GM18909 (cell line): ENCODE data around the gene RYR2.
"Not testable (repeated sequence)": the region's sequence is repeated elsewhere in the genome, so short reads cannot be mapped to it uniquely, and the experiment has no call there.

Experiments
- ATAC-seq: cut with Tn5 transposase; IDR thresholded peaks from one replicate; pipeline ENCODE4 v1.9.1; 2021; ENCODE audit warnings: mild to moderate bottlenecking; ENCODE audit not compliant: unreplicated experiment, poor library complexity

Gene RYR2

DNA sequence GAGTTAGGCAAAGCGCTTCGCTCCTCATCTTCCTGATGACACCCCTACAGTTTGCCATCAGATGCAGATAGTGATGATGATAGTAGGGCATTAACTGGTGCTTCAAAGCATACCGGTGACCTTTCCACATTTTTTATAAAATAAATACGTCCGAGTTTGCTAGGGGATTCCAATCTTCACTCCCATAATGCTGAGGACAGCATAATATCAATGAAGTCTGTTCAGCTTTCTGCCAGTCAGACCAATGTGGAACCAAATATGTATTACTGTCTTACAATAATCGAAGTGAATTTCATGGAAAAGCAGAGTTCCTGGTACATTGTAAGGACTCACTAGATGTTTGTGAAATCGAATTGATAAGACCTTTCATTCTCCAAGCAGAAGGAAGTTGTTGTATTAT is 258.7 kb downstream of the RYR2 start:
- ATAC-seq: no peak

DNA sequence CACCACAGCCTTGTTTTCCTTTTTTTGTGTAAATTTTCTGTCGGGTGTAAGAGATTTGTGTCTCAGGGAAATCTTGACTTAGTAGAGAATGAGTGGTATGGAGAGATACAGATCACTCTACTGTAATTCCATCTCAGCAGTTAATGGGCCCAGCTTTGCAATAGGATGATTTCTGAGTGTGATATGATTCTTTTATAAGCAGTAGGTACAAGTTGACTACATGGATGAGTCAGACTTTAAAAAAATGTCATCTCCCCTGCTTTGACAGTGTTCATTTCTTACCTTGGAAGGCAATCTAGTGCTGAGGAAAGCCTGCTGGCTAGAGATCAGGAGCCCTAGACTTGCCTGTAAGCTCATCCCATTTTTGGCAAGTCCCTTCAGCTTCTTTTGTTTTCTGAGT is 261.9 kb downstream of the RYR2 start:
- no peak for ATAC-seq

DNA sequence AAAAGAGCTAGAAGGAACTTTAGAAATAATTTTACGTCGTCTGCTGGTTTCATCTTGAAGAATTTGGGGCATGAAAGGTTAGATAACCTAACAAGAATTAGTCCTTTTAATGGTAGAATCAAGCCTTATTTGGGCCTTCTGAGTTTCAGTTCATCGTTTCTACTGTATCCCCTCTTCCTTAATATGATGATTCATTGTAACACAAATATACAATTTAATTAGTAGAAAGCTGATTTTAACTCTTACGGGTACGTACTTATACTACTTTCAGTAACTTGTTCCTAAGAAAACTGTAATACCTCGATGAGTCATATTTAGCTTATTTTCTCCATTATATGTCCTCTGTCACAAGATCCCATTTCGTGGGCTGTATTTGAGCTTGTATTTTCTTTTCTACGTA is 264.7 kb downstream of the RYR2 start:
- no peak for ATAC-seq

DNA sequence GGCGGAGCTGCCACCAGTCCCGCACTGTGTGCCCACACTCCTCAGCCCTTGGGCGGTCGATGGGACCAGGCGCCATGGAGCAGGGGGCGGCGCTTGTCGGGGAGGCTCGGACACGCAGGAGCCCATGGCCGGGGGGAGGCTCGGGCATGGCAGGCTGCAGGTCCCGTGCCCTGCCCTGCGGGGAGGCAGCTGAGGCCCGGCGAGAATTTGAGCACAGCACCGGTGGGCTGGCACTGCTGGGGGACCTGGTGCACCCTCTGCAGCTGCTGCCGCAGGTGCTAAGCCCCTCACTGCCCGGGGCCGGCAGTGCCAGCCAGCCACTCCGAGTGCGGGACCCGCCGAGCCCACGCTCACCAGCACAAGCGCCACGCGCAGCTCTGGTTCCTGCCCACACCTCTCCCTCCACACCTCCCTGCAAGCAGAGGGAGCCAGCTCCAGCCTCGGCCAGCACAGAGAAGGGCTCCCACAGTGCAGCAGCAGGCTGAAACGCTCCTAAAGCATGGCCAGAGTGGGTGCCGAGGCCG is 267.7 kb downstream of the RYR2 start:
- ATAC-seq: no peak

DNA sequence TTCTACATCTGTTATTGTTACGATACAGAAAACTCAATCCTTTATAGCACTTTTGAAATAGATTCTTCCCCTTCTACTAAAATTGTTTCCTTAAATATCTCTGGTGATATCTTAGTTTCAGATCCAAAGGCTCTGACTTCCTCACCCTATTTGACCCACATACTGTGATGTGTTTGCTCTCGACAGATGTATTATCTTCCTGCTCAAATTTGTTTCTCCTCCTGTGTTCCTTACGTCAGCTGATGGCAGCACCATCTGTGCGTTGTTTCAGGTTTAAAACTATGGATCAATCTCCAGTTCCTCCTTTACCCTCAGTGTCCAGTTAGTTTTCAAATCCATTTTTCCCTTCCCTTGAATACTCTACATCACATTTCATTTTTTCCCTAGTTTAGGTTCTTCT is 274.4 kb downstream of the RYR2 start:
- no peak for ATAC-seq

DNA sequence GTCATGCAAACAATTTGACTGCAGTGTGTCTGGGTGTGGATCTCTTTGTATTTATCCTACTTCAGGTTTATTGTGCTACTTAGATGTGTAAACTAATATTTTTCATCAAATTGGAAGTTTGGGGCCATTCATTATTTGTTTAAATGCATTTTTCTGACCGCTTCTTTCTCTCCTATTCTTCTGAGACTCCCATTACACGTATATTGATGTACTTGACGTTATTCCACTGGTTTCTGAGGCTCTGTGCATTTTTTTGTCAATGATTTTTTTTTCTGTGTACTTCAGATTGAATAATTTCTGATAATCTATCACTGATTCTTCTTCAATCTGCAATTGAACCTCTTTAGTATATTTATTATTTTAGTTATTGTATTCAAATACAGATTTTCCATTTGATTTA is 276.8 kb downstream of the RYR2 start:
- no peak for ATAC-seq

DNA sequence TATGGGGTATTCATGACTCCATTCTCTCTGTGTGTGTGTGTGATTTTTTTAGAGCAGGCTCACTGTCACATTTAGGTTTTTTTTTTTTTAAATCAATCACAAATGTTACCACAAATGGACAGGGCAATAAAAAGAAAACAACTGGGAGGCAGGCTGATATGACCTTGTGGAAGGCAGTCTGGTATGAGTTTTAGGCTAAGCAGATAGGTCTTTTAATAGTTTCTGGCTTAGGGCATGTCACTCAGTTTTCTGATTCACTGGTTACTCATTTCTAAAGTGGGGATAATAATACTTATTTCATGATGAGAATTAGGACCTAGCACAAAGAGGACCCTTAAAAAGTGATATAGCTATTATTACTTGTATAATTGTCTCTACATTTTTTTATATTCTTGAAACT is 278.9 kb downstream of the RYR2 start:
- ATAC-seq: no peak

DNA sequence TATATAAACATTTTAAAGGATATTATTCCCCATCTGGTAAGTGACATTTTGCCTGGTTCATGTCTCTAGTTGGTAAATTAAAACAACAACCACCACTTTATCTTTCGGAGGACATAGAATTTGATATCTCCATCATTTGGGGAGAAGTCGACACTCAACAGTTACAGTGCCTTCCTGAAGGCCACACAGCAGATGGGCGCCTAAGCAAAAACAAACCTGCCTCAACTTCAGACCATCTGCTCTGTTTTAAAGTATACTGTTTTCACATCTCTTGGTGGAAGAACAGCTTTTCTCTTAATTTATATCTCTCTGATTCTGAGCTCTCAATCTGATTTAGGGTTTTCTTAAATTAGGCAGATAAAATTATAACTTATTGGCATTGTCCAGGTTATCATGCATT is 282.2 kb downstream of the RYR2 start:
- no peak for ATAC-seq

DNA sequence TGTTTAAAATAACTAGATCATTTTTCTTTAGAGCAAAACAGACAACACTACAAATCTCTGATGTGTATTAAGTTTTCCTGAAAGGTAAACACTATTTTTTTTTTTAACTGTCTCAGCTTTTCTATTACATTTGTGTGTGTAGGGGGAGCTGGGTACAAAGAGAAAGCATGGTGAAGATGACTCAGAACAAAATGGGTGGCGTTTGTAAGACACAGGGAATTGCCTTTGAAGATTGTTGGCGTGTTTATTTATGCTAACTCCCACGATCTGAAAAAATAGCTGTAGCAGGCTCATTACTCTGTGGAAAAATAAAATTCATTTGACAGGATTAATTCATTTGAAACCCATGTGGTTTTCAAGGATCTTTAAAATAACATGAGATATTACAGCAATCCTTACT is 285.1 kb downstream of the RYR2 start:
- ATAC-seq: no peak

DNA sequence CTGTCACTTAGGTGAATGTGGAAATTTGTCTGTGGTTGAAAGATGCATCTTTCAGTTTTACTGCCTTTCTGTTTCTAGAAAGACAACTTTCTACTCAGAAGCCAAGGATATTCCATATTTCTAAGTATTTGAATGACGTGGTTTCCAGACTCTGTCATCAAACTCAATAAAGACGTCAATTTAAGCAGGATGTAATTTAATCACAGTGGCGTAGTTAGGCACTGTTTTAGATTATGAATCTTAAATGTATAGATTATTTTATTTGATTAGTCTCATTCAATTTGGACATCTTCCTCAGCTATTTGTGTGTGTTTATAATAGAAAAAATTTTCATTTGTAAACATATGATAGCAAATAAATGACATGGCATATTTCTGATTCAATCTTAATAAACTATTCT is 298.9 kb downstream of the RYR2 start:
- no peak for ATAC-seq

DNA sequence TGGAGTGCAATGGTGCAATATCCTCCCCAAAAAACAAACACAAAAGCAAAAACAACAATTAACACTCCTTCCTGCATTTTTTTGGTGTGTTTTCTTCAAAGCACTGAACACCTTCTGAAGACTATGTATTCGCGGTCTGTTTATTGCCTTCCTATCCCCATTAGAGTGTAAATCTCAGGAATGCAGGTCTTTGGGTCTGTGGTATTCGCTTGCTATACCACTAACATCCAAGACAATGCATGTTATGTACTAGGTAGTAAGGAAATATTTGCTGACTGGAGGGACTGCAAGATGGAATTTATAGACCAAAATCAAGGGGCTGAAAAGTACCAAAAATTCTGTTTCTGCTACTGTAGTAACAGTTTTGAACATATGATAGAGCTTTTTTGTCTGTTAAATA is 299.4 kb downstream of the RYR2 start:
- ATAC-seq: no peak

DNA sequence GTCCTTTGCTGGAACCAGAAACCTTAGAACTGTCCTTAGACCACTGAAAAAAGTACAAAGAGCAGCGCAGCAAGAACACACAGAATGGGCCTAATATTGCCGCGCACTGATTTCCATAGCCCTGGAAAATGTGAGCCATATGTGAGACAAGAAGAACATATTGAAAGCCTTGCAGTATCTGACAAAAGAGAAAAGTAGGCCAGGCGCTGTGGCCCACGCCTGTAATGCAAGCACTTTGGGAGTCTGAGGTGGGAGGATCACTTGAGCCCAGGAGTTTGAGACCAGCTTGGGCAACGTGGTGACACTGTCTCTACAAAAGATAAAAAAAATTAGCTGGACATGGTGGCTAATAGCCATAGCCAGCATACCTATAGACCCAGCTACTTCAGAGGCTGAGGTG is 300.7 kb downstream of the RYR2 start:
- no peak for ATAC-seq

DNA sequence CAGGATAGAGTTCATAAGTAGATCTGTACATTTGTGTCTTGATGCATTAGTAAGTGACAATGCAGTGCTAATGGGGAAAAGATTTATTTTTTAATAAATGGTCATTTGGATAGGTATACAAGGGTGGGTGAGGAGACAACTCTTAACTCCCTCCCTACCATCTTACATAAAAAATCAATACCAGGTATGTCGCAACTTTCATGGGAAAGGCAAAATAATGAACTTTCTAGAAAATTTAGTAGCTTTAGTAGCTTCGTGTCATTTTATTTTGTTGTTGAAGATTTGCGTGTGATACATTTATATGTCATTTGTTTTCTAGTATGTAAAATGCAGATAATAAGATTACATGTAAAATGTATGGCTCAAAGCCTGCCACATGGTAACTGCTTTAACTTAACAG is 310.8 kb downstream of the RYR2 start:
- no peak for ATAC-seq

DNA sequence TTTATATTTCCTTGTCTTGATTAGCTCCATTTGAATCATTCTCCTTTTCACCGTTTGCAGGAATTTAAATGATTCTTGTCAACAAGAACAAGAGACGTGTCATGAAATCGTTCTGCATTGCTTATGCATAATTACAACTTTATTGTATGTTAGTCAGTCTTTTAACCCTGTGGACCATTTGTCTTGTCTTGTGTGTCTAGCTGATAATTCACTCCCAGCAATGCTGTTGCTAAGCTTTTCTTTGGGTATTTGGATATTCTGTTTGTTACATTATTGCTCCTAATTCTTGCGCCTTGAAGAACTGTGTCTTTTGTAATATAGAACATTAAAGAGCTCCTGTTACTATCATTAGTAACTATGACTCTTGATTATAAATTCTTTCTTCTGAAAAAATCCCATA is 311.9 kb downstream of the RYR2 start:
- no peak for ATAC-seq

DNA sequence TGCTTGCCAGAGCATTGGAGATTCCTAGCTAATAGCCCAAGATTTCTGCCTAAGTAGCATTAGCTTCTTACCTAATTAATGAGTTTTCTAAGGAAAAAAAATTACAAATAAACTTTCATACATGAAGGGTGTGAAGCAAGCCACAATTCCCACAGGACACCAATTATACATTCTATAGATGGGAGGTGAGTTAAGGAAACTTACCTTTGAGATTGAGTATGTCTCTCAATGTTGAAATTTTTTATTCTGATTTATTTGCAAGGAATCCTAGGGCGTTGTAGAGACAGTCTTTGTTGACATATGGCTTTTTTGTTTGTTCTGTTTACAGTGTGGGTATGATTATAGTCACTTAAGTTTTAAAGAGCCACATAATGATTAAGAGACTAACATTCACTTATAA is 313.0 kb downstream of the RYR2 start:
- ATAC-seq: no peak

DNA sequence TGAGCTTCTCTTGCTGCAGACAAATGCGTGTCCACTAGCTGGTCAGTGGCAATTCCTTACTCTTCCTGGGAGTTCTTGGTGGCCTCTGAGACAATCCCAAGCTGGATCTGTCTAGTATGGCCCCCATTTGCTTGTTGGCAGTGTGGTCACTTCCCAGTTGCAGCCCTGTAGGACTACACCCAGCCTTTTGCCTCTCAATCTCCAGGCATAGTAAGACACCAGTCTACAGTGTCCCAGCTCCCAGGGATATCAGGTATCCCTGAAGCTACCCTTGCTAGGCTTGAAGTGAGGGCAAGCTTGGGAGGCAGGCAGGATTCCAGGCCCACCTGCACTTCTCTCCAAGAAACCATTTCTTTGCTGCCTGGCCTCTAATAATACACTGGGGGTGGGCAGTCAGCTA is 316.6 kb downstream of the RYR2 start:
- no peak for ATAC-seq

DNA sequence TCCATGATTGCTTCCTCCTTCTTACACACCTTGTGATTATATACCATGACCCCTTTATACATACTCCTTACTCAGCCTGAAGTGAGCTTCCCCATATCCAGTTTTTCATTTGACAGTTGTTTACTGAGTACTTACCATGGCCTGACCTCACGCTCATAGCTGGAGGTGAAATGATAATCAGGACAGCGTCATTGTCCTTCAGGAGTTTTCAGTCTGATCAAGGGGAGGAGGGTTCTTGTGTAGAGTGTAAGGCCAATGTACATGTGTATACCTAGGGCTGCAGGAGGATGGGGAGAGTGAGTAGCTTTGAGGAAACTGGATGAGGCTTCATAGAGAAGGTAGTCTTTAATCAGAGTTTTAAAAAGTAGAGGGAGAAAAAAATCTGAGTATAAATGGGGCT is 325.8 kb downstream of the RYR2 start:
- no peak for ATAC-seq

DNA sequence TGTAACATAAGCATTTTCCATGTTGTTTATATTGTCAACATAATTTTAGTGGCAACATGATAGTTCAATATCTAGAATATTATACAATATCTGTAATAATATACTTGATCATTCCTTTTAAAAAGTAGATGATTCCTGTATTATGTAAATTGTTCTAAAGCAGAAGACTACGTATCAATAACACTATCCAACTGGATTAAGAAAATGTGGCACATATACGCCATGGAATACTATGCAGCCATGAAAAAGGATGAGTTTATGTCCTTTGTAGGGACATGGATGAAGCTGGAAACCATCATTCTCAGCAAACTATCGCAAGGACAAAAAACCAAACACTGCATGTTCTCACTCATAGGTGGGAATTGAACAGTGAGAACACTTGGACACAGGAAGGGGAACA is 329.5 kb downstream of the RYR2 start:
- not testable (repeated sequence) for ATAC-seq

DNA sequence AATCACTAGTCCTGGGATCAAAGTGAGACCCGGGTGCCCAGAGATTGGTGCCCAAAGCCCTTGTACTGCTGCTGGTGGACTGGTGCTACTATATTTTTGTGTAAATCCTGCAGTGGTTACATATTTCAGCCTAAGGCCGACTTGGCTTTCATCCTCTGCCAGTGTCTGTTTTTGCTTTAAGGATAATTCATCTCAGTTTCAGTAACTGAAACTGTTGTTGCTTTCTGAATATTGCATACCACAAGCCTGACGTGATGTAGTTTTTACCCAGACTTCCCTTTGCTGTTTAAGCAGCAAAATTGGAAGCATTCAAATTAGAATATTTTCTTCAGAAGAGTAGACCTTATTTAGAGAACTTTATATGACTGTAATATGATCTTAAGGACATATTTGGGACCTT is 341.8 kb downstream of the RYR2 start:
- no peak for ATAC-seq

DNA sequence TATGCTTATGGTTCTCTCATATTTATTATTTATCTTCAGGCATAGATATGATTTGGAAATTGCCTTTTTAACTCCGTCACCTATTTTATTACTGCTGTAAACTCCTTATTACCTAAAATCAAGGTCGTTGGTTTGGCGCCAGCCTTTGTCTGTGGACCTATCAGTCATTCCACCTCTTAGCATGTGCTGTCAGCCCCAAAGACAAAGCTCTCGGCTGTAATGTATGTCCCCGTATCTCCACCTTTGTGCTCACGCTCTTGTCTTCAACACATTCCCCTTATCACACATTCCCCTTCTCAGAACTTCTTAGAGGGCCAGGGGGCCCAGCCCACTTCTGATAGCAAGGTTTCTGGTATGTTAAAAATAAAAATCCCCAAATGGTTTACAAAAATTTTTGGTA is 342.2 kb downstream of the RYR2 start:
- no peak for ATAC-seq

DNA sequence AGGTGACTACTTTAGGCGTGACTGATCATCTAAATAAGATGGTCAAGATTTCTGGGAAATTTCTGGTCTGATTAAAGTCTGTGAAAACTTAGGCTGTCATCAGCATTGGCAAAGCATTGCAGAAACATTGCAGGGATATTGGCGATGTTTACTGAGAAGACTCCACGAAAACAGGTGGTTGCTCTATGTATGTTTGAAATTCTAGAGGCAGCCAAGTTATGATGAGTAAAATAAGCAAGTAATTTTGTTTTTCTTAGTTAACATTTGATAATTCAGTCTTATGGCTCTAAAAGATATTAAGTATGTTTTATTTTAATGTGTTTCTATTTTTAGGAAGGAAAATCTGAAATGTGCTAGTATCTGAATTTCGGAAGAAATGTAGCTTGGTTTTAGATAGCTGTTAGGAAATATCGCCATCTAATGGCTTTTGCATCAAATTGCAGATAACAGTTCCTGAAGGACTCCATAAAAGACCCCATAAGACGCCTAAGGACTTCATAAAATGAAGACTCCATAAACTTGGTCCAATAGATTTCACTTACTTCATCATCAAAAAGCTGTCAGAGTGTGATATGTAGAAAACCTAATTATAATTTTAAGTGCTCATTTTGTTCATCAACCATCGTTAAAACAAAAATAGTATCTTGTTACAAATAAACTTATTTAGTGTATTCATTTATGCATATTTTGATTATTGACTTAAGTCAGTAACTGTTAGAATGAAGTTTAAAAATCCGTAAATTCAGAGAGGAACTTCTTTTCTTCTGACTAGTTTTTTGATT is 344.6 kb downstream of the RYR2 start:
- ATAC-seq: peak; percentile 53

DNA sequence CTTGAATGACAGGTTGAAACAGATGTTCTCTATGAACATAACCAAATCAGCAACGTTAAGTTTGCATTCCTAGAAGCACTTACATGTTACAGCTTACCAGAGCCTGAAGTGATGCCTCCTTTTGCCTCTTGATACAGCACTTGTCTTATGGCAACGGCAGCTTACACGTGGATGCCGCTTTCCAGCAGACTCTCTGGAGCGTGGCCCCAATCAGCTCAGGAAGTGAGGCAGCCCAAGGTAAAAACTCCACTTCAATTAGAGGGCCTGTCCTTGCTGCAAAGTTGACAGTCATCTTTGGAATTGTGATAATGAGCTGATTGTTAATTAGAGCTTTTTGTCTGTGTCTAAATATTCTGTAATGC is 345.1 kb downstream of the RYR2 start:
- ATAC-seq: no peak

DNA sequence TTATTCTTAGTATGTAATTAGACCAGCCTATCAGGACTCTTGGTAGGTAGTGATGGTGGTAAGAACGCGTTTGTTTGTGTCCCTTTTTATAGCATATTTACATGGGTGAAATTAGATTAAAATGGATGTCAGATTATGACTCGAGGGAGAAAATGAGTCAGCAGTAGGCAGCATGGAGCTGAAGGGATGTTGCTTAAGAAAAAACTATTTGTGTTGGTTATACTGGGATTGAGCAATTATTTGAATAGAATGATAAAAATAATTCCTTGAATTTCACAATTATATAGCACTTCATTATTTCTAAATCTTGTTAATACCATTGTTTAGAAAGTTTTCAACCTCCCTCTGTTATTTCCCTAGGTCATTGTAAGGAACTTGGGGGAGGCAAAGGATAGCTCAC is 348.8 kb downstream of the RYR2 start:
- no peak for ATAC-seq
